Osteocyte (in vitro differentiated cells): Measurements from ENCODE around the gene RFTN2. TPM values are rescaled to one million over a fixed set of nuclear protein-coding genes. Genes with fewer than 3 reads are reported as not detected.

Experiments used
- DNase-seq: peaks from one replicate; pipeline ENCODE4 v3.0.0; 2021; ENCODE audit warnings: mixed read lengths; ENCODE audit not compliant: unreplicated experiment; ENCODE audit errors: extremely low spot score
- H3K27ac Mint-ChIP-seq: one replicate; pipeline ENCODE4 v1.8.0; 2021; ENCODE audit warnings: mild to moderate bottlenecking, mixed read lengths; ENCODE audit not compliant: unreplicated experiment
- H3K27me3 Mint-ChIP-seq: one replicate; pipeline ENCODE4 v1.8.0; 2021; ENCODE audit warnings: mixed read lengths; ENCODE audit not compliant: unreplicated experiment
- H3K36me3 Mint-ChIP-seq: one replicate; pipeline ENCODE4 v1.8.0; 2021; ENCODE audit warnings: mixed read lengths; ENCODE audit not compliant: unreplicated experiment
- H3K4me1 Mint-ChIP-seq: one replicate; pipeline ENCODE4 v1.8.0; 2021; ENCODE audit warnings: mixed read lengths; ENCODE audit not compliant: unreplicated experiment
- H3K4me3 Mint-ChIP-seq: one replicate; pipeline ENCODE4 v1.8.0; 2021; ENCODE audit warnings: mild to moderate bottlenecking, moderate library complexity, mixed read lengths; ENCODE audit not compliant: unreplicated experiment
- H3K9me3 Mint-ChIP-seq: one replicate; pipeline ENCODE4 v1.8.0; 2021; ENCODE audit warnings: mixed read lengths; ENCODE audit not compliant: unreplicated experiment
- CTCF ChIP-seq: fragments of 200-600 bp; sonication (generic); IDR thresholded peaks from 2 replicates; pipeline ENCODE4 v1.5.0; 2021; ENCODE audit warnings: antibody characterized with exemption, mild to moderate bottlenecking, moderate library complexity
- total RNA-seq: library from RNA; stranded (reverse); gene quantifications from 2 replicates; pipeline ENCODE4 v1.2.1, GENCODE V29; 2021

The RFTN2 gene
- total RNA-seq, 1 donor from 2014 or later = 29.4 TPM

- Mint-ChIP-seq H3K4me1 (no peaks in the 10 kb centered on the region), H3K9me3 (peaks cover 6% of the 10 kb centered on the region), H3K27me3 (no peaks in the 10 kb centered on the region), H3K27ac (no peak overlapping the region), H3K4me3 (no peak overlapping the region), H3K36me3 (peaks cover 62% of the 10 kb centered on the region)
- TF ChIP-seq CTCF = no peak
- no peak for DNase-seq
Measured at GRCh38 chr2:197614532-197614931, 60.9 kb downstream of the RFTN2 start.

- Mint-ChIP-seq H3K4me3 (no peak overlapping the region), H3K27me3 (no peaks in the 10 kb centered on the region), H3K4me1 (no peaks in the 10 kb centered on the region), H3K27ac (no peak overlapping the region), H3K36me3 (peaks cover 65% of the 10 kb centered on the region), H3K9me3 (peaks cover 6% of the 10 kb centered on the region)
- no peak for DNase-seq
- no peak for TF ChIP-seq CTCF
Measured at GRCh38 chr2:197613509-197613987, 61.8 kb downstream of the RFTN2 start.

- DNase-seq = no peak
- Mint-ChIP-seq H3K36me3 (peaks cover 25% of the 10 kb centered on the region), H3K27me3 (no peaks in the 10 kb centered on the region), H3K4me3 (no peak overlapping the region), H3K27ac (no peak overlapping the region), H3K9me3 (peaks cover 6% of the 10 kb centered on the region), H3K4me1 (no peaks in the 10 kb centered on the region)
- no peak for TF ChIP-seq CTCF
Measured at GRCh38 chr2:197606180-197606579, 69.2 kb downstream of the RFTN2 start.

GRCh38 chr2:197604117-197604860, 71.1 kb downstream of the RFTN2 start:
- Mint-ChIP-seq H3K4me3 (no peak overlapping the region), H3K9me3 (peaks cover 4% of the 10 kb centered on the region), H3K27ac (no peak overlapping the region)

More at GRCh38 chr2:197604117-197604860, 71.1 kb downstream of the RFTN2 start:
- Mint-ChIP-seq H3K36me3 (peaks cover 14% of the 10 kb centered on the region), H3K4me1 (no peaks in the 10 kb centered on the region), H3K27me3 (no peaks in the 10 kb centered on the region)
- TF ChIP-seq CTCF = no peak
- no peak for DNase-seq
